ENCODE measurements around the gene ADD2.

ADD2 gene

DNA sequence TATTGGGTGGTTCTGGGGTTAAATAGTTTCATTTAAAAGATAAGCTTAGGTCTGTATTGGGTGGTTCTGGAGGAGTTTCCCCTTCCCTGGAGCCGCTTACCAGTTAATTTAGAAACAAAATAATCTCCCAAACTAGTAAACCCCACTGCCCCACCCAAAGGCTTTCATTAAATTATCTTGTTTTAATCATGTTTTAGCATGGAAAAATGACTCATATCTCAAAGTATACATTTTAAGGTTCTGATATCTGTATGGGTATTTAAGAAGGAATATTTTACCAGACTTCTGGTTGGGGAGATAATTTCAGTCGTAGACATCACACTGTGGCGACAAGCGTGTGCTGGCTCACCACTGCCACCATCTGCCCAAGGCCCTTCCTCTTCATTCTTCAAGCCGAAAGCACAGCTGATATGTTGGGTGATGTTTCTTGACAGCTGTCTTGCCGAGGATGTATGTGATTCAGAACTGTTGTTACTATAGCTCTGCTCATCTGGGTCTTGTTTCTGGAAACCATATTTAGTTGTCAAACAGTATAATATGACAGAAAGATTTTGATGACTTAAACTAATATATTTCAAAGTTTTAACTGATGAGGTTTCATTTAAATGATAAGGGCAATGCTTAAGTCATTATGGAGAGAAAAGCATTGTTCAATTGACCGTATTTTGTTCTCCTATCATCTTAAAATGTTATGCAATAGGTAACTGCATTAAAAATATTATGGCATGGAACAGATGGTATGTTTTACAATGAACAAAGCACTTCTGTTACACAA lies 17.3 kb upstream of the ADD2 start:
- peak; percentile 91 for DNase-seq

DNA sequence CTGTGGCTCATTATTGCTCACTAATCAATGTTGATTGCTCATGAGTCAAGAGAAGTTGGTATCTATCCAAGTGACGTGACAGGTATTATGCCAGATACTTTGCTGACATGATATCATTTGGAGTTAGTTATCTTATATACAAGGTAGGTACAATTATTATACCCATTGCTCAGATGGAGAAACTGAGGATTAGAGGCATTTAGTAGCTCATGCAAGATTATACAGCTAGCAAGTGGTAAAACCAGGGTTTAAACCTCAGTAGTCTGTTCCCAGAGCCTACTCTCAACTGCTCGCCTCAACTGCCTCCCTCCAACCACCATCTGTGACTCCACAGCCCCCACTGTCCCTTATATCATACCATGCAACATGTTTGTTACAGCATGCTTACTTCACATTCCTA lies 16.3 kb upstream of the ADD2 start:
- DNase-seq: no peak

DNA sequence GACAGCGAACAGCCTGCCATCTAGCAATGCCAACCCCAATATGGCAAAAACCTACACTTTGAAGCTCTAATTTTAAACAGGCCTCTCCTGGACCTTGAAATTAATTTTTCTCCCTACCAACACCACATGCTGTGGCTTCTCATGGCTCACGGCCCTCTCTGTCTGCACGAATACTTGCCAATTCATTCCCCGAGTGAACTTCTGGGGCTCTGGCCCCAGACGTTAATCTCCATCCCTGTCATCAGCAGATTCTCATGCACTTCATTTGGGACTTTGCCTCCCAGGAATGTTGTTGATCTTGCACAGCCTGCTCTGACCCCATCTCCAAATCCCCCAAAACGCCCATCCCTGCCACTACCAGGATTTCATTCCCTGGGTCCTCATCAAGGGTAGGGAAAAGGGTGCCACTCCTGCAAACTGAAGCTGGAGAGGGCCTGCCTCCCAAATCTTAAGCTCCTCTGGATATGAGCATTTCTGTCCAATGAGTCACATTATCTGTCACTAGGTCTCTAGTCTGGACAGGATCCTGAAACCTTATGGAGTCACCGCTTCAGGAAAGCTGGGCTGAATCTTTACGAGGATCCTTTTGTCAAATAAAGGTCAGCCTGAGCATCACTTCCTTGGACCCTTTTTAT lies 12.0 kb upstream of the ADD2 start:
- DNase-seq: no peak

GRCh38 chr2:70779491-70779890 lies 11.5 kb upstream of the ADD2 start:
- DNase-seq: no peak

GRCh38 chr2:70778676-70779075 lies 10.7 kb upstream of the ADD2 start:
- no peak for DNase-seq

- no peak for DNase-seq
Measured at GRCh38 chr2:70777450-70777849, 9.4 kb upstream of the ADD2 start.

GRCh38 chr2:70776266-70776665 lies 8.3 kb upstream of the ADD2 start:
- no peak for DNase-seq

DNA sequence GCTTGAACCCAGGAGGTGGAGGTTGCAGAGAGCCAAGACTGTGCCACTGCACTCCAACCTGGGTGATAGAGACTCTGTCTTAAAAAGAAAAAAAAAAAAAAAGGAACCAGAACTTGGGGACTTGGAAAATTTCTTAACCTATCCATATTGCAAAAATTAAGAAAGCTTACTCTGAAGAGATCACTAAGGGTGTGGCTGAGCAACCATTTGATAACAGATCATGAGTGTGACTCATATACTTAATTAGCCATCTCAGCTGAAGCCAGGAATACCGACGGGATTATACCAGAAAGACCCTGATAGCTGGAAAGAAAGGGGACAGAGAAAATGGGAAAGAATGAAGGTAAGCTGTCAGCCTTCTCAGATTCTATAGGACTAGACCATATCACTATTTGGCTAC lies 7.1 kb upstream of the ADD2 start:
- no peak for DNase-seq

DNA sequence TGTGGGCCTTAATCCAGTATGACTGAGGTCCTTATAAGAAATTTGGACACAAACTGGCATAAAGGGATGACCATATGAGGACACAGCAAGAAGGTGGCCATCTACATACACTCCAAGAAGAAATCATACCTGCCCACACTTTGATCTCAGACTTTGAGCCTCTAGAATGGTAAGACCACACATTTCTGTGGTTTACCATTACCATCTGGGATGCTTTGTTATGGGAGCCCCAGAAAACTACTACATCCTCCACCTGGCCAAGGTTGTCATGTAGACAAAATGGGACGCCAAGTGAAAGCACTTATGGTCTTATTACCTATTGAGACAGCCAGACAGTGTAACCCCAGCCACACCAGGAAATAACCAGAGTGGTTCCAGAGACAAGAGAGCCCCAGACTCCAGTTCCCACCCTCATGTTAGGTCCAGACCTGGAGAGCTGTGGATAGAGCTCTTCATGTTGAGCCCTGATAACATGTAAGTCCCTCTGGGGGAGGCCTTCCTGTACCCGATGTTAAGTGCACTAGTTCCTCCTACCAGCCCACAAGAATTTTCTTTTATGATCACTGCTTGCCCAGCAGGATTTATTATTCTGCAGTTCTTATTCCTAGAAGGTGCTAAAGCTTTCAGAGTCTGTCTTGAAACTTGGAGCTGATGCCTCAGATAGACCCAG lies 4.6 kb upstream of the ADD2 start:
- no peak for DNase-seq

- DNase-seq: no peak
Measured at GRCh38 chr2:70771446-70771845, 3.4 kb upstream of the ADD2 start.

DNA sequence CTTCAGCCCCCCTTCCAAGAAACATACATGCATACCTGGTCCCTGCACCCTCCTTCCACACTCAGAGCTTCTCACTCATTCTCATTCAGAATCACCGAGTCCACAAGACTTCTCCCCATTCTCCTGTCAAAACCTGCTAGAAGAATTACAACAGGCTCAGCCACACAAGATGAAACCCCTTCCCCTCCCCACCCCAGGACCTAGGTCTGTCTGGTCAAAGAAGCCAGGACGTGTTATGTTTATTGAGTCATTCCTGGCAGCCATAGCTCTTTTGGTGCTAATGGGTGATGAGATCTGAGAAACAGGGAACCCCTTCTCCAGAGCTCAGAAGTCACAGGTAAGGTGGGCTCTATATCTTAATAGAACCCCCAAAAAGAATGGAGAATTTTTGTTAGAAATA lies 1.4 kb upstream of the ADD2 start:
- no peak for DNase-seq

DNA sequence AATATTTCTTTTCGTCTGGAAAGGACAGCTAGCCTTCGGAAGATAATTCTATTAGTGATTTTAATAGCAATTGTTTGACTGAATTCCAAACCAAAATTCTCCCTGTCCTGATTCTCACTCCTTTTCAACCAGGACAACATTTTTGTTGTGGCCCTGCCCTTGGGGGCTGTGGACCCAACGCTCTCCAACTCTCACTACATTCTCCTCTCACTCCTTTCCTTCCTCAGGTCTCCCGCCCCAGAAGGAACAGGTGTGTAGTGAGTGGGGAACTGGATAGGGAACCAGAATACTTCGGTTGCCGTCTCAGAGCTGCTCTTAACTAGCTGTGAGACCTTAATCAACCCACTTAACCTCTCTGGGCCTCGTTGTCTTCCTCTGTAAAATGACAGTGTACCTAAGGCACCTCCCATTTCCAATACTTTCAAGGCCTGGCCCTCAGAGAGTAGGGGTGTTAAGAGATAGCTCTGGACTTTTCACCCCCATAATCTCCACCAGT lies 638 bp upstream of the ADD2 start:
- DNase-seq: no peak

- no peak for DNase-seq
Measured at GRCh38 chr2:70767079-70767698, 811 bp downstream of the ADD2 start.

- DNase-seq: no peak
Measured at GRCh38 chr2:70766357-70767078, 1.5 kb downstream of the ADD2 start.

DNA sequence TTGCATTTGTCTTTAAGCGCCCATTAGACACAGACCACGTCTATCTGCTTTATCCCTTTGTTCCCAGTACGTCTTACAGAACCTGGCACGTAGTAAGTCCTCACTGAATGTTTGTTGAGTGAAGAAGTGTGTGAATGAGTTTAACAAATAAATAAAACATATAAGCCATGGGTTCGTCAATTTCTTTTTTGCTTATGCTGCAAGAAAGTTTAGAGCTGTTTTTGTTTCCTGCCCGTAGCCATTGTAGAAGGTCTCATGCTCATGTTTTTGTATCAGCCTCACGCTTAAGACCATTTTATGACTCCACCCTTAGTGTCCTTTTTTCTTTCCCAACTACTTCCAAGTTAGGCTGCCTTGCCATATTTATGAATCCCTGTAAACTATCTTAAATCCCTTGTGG lies 2.5 kb downstream of the ADD2 start:
- no peak for DNase-seq

GRCh38 chr2:70759446-70759845 lies 8.6 kb downstream of the ADD2 start:
- DNase-seq: no peak

- no peak for DNase-seq
Measured at GRCh38 chr2:70757966-70758365, 10.0 kb downstream of the ADD2 start.

- DNase-seq: no peak
Measured at GRCh38 chr2:70757360-70757759, 10.6 kb downstream of the ADD2 start.

GRCh38 chr2:70756128-70756527 lies 11.9 kb downstream of the ADD2 start:
- peak; percentile 28 for DNase-seq

GRCh38 chr2:70753902-70754301 lies 14.1 kb downstream of the ADD2 start:
- DNase-seq: no peak

GRCh38 chr2:70753031-70753430 lies 15.0 kb downstream of the ADD2 start:
- no peak for DNase-seq

DNA sequence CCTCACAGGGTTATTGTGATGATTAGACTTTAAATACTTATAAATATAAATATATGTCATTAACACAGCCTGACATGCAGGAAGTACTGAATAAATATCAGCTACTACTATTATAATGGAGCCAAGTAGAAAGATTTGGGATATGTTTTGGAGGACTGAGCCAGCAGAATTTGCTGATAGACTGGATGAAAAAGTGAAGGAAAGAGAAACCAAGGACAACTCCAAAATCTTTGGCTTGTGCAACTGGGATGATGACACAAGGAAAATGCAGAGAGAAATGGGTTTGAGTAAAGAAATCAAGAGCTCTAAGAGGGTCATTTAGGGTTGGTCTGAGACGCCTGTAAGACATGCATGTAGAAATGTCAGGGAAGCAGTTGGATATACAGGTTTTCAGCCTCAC lies 15.6 kb downstream of the ADD2 start:
- no peak for DNase-seq

- peak; percentile 62 for DNase-seq
Measured at GRCh38 chr2:70751881-70752280, 16.1 kb downstream of the ADD2 start.
